ENCODE measurements around the gene RHNO1.

The RHNO1 gene

GRCh38 chr12:2877047-2877952, at the start of gene RHNO1, which contains the start of gene FOXM1:
Gene RHNO1, plus strand, starts transcription at chr12:2877223. Its CDS starts 8,144 bp downstream, at chr12:2885367.
Gene FOXM1, minus strand, starts transcription at chr12:2877174. Its CDS starts 2,696 bp downstream, at chr12:2874478.
- DNase-seq, result peak; percentile 79

- no peak for DNase-seq
These were observed 47.7 kb upstream of the RHNO1 start for GRCh38 chr12:2829275-2829674.

GRCh38 chr12:2832550-2833127, 44.4 kb upstream of the RHNO1 start:
- DNase-seq, result no peak

GRCh38 chr12:2833327-2833726, 43.7 kb upstream of the RHNO1 start:
- no peak for DNase-seq

GRCh38 chr12:2833810-2834209, 43.2 kb upstream of the RHNO1 start:
- no peak for DNase-seq

GRCh38 chr12:2834581-2835491, 42.2 kb upstream of the RHNO1 start, which contains the start of gene NRIP2:
Gene NRIP2, minus strand, starts transcription at chr12:2835035. Its CDS starts 52 bp downstream, at chr12:2834983.
- no peak for DNase-seq

- no peak for DNase-seq
These were observed 41.2 kb upstream of the RHNO1 start for GRCh38 chr12:2835691-2836403.

- DNase-seq, result no peak
These were observed 40.4 kb upstream of the RHNO1 start for GRCh38 chr12:2836574-2836973.

- DNase-seq, result no peak
These were observed 35.9 kb upstream of the RHNO1 start for GRCh38 chr12:2841056-2841650.

GRCh38 chr12:2842948-2843347, 34.1 kb upstream of the RHNO1 start:
- DNase-seq, result no peak

- DNase-seq, result no peak
These were observed 32.2 kb upstream of the RHNO1 start for GRCh38 chr12:2844786-2845185.

GRCh38 chr12:2845280-2845679, 31.7 kb upstream of the RHNO1 start:
- DNase-seq, result no peak

GRCh38 chr12:2851931-2852330, 25.1 kb upstream of the RHNO1 start:
- no peak for DNase-seq

GRCh38 chr12:2853626-2854025, 23.4 kb upstream of the RHNO1 start:
- DNase-seq, result peak; percentile 27

GRCh38 chr12:2854669-2855453, 22.2 kb upstream of the RHNO1 start:
- DNase-seq, result no peak

GRCh38 chr12:2855546-2855945, 21.5 kb upstream of the RHNO1 start:
- no peak for DNase-seq

- DNase-seq, result no peak
These were observed 21.0 kb upstream of the RHNO1 start for GRCh38 chr12:2856051-2856450.

- no peak for DNase-seq
These were observed 20.0 kb upstream of the RHNO1 start, which contains the start of gene TEX52 for GRCh38 chr12:2857021-2857431. Gene TEX52, minus strand, starts transcription at chr12:2857039. Its CDS starts 13 bp downstream, at chr12:2857026.

GRCh38 chr12:2857576-2857975, 19.4 kb upstream of the RHNO1 start:
- no peak for DNase-seq

GRCh38 chr12:2858334-2858733, 18.7 kb upstream of the RHNO1 start:
- no peak for DNase-seq

- DNase-seq, result no peak
These were observed 18.0 kb upstream of the RHNO1 start for GRCh38 chr12:2858944-2859421.

Data from stimulated activated naive CD4-positive, alpha-beta T cell treated with Interleukin-2 at 50 U/mL for 16 hours (primary cell).